Measurements from ENCODE around the gene GOLT1A. TPM values are rescaled to one million over a fixed set of nuclear protein-coding genes. Genes with fewer than 3 reads are reported as not detected.

Gene GOLT1A
- total and polyA plus RNA-seq, 10 of the 15 experiments (the other 5 are each of a cell fraction or from before 2014, with no cell fraction given): 0.09 to 0.46 TPM; not detected in 8

DNA sequence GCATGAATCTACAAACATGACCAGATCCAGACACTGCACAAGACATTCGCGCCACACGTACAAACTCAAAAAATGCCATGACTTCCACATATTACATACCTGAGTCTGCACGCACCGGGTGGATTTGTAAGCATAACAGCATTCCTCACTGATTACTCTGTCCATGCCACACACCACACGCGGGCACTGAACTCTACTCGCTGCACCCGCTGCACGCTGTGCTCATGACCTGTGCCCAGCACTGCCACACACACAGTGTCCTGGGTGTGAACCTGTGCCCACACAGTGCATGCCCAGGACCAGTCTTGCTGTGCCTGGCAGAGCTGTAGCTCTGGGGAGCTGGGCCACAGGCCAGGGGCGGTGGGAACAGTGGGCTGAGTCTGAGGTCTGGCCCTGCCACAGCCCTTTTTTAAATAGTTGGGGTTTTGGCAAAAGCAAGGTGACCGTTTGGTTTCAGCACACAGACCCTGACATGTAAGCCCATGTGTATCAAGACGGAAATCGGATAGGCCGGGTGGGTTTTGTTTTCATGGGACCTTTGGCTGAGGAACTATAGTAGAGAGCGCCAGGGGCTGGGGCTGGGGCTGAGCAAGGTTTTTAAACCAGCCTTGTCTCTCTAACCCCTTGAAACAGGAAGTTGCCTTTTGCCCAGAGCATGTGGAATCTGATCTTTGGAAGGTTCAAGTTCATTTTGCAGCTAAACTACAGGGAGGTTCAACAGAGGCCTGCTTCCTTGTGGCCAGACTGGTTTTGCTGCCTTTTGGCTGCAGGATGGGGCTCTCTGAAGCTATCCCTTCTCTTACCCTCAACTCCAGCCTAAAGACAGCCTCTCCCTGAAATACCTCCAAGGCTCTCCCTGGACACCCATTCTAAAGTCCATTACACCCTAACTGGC, 12.3 kb upstream of the GOLT1A start:
- in situ Hi-C loops (cut with MboI): no loop called here
- Histone ChIP-seq H2AFZ (ENCODE audit: control insufficient read depth, low read depth, low read length) (no peak overlapping the region), H3K79me2 (ENCODE audit: control insufficient read depth, insufficient read depth, low read length) (no peaks in the 10 kb centered on the region), H3K4me3 (no peak overlapping the region), H3K27me3 (replicated peaks in 1 of 2; ENCODE audit: control insufficient read depth in 2 of 2, insufficient read depth in 2 of 2, low read length in 1 of 2) (peaks cover 2 to 4% of the 10 kb centered on the region in 2 experiments), H3K9ac (ENCODE audit: control insufficient read depth, insufficient read depth, low read length) (no peak overlapping the region), H3K4me1 (ENCODE audit: control insufficient read depth, insufficient read depth, low read length) (no peaks in the 10 kb centered on the region), H3K27ac (ENCODE audit: control insufficient read depth, insufficient read depth) (no peak overlapping the region), H3K4me2 (ENCODE audit: control insufficient read depth, insufficient read depth) (no peak overlapping the region), H3K36me3 (ENCODE audit: control insufficient read depth in 2 of 2, insufficient read depth in 2 of 2, low read length in 1 of 2) (no peaks in the 10 kb centered on the region), H4K20me1 (ENCODE audit: control insufficient read depth, insufficient read depth) (no peaks in the 10 kb centered on the region), H3K9me3 (replicated peaks; ENCODE audit: control insufficient read depth, insufficient read depth, low read length) (no peaks in the 10 kb centered on the region)
- FAIRE-seq (no peak), ATAC-seq (no peak), DNase-seq (ENCODE audit: low read depth, low spot score) (no peak)
- ChIA-PET POLR2A (no interaction called here), SMC1A (ENCODE audit: uncharacterized antibody, unreplicated experiment) (interaction anchor here (0.8 kb wide), 1 partner anchor 11 kb away, joined by 3 read pairs; no protein-coding TSS in a partner anchor), CTCF (interaction anchor here (0.8 kb wide), 1 partner anchor 20 kb away, joined by 3 read pairs; no protein-coding TSS in a partner anchor), RAD21 (ENCODE audit: unreplicated experiment) (no interaction called here)
- 61% methylated on average over 16 of the region's 16 CpGs for WGBS (ENCODE audit: insufficient coverage, insufficient replicate concordance, low lambda C conversion rate, missing lambda C conversion rate)
- intact Hi-C loops (cut with micrococcal nuclease; ENCODE audit: unreplicated experiment): no loop called here
- BruUV-seq (replicated peaks): no TSS peak
- TF ChIP-seq MYC (IDR thresholded peaks at IDR 0.05; ENCODE audit: insufficient read depth, insufficient read length, insufficient replicate concordance, low read length, severe bottlenecking) (no peak), POLR2AphosphoS5 (IDR thresholded peaks at IDR 0.05; ENCODE audit: low read length) (no peak), KLF5 (IDR thresholded peaks at IDR 0.05; ENCODE audit: partially characterized antibody) (no peak), REST (IDR thresholded peaks at IDR 0.05; ENCODE audit: low read depth, low read length) (no peak), LARP7 (IDR thresholded peaks at IDR 0.05) (no peak), MYB (IDR thresholded peaks at IDR 0.05; ENCODE audit: borderline replicate concordance, low read depth, low read length) (no peak), NR2C1 (IDR thresholded peaks at IDR 0.05) (no peak), ATF7 (IDR thresholded peaks at IDR 0.05; ENCODE audit: low read depth) (no peak), NR2F1 (conservative IDR thresholded peaks at IDR 0.05) (no peak), SMAD5 (IDR thresholded peaks at IDR 0.05; ENCODE audit: low read depth) (no peak), E2F4 (IDR thresholded peaks at IDR 0.05; ENCODE audit: low read depth, low read length) (no peak), PAX5 (IDR thresholded peaks at IDR 0.05; ENCODE audit: borderline replicate concordance, low read depth, low read length) (no peak)
- TF ChIP-seq, protein P1, sequence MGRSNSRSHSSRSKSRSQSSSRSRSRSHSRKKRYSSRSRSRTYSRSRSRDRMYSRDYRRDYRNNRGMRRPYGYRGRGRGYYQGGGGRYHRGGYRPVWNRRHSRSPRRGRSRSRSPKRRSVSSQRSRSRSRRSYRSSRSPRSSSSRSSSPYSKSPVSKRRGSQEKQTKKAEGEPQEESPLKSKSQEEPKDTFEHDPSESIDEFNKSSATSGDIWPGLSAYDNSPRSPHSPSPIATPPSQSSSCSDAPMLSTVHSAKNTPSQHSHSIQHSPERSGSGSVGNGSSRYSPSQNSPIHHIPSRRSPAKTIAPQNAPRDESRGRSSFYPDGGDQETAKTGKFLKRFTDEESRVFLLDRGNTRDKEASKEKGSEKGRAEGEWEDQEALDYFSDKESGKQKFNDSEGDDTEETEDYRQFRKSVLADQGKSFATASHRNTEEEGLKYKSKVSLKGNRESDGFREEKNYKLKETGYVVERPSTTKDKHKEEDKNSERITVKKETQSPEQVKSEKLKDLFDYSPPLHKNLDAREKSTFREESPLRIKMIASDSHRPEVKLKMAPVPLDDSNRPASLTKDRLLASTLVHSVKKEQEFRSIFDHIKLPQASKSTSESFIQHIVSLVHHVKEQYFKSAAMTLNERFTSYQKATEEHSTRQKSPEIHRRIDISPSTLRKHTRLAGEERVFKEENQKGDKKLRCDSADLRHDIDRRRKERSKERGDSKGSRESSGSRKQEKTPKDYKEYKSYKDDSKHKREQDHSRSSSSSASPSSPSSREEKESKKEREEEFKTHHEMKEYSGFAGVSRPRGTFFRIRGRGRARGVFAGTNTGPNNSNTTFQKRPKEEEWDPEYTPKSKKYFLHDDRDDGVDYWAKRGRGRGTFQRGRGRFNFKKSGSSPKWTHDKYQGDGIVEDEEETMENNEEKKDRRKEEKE (IDR thresholded peaks at IDR 0.05): no peak
- TF ChIP-seq, protein P2, sequence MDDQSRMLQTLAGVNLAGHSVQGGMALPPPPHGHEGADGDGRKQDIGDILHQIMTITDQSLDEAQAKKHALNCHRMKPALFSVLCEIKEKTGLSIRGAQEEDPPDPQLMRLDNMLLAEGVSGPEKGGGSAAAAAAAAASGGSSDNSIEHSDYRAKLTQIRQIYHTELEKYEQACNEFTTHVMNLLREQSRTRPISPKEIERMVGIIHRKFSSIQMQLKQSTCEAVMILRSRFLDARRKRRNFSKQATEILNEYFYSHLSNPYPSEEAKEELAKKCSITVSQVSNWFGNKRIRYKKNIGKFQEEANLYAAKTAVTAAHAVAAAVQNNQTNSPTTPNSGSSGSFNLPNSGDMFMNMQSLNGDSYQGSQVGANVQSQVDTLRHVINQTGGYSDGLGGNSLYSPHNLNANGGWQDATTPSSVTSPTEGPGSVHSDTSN (IDR thresholded peaks at IDR 0.05; ENCODE audit: insufficient replicate concordance, low read depth, low read length): no peak
